K562 (cell line): ENCODE data around the gene FBP1. TPM values are rescaled to one million over a fixed set of nuclear protein-coding genes. Genes with fewer than 3 reads are reported as not detected.

Experiments used
- ARID1B ChIP-seq: fragments of 450-650 bp; IDR thresholded peaks from 2 replicates; pipeline ENCODE4 v1.6.1; 2016; ENCODE audit warnings: antibody characterized with exemption, mild to moderate bottlenecking, inconsistent platforms
- ATF2 ChIP-seq: sonication (generic); formaldehyde crosslinking; IDR thresholded peaks from 2 replicates; pipeline ENCODE4 v1.8.1; 2022; ENCODE audit warnings: missing genetic modification reagents
- CEBPG ChIP-seq, 3 experiments: fragments of 200-800 bp in 1 of 3; sonication (Bioruptor generic) in 1 of 3; sonication (generic) in 1 of 3; formaldehyde crosslinking in 1 of 3; IDR thresholded peaks in 2 of 3; conservative IDR thresholded peaks in 1 of 3; 2 replicates each; pipeline versions ENCODE4 v1.6.1 to v1.8.0; 2016 to 2022; ENCODE audit warnings: missing compliant biosample characterization in 2 of 3, missing genetic modification characterization in 2 of 3, mild to moderate bottlenecking in 1 of 3, missing genetic modification reagents in 1 of 3
- E2F5 ChIP-seq: sonication (generic); formaldehyde crosslinking; IDR thresholded peaks from 2 replicates; pipeline ENCODE4 v1.8.0; 2022; ENCODE audit warnings: mild to moderate bottlenecking, missing genetic modification reagents
- EWSR1 ChIP-seq: fragments of 450-650 bp; IDR thresholded peaks from 2 replicates; pipeline ENCODE4 v1.6.1; 2018; ENCODE audit warnings: borderline replicate concordance, mild to moderate bottlenecking, low read depth, moderate library complexity; ENCODE audit not compliant: partially characterized antibody
- HNRNPUL1 ChIP-seq: fragments of 200-400 bp; formaldehyde crosslinking; IDR thresholded peaks from 2 replicates; pipeline ENCODE4 v1.6.1; 2017; ENCODE audit warnings: low read length
- KAT2B ChIP-seq: IDR thresholded peaks from one replicate; pipeline ENCODE4 v1.6.1; 2012; ENCODE audit warnings: low read depth, mild to moderate bottlenecking, control low read depth, inconsistent platforms, low read length, moderate library complexity
- LEF1 ChIP-seq: fragments of 450-650 bp; IDR thresholded peaks from 2 replicates; pipeline ENCODE4 v1.6.1; 2016; ENCODE audit warnings: mild to moderate bottlenecking
- MEF2A ChIP-seq: IDR thresholded peaks from 2 replicates; pipeline ENCODE4 v1.6.1; 2011; ENCODE audit warnings: low read depth, mild to moderate bottlenecking, low read length, moderate library complexity; ENCODE audit not compliant: control insufficient read depth
- NBN ChIP-seq: fragments of 450-650 bp; IDR thresholded peaks from 2 replicates; pipeline ENCODE4 v1.6.1; 2016; ENCODE audit warnings: low read depth, mild to moderate bottlenecking
- PBX2 ChIP-seq, 2 experiments: IDR thresholded peaks in 1 of 2; conservative IDR thresholded peaks in 1 of 2; 2 replicates each; pipeline ENCODE4 v1.6.1; 2016; ENCODE audit warnings: low read depth in 2 of 2, mild to moderate bottlenecking in 1 of 2, missing compliant biosample characterization in 1 of 2, missing genetic modification characterization in 1 of 2, moderate library complexity in 1 of 2
- PRPF4 ChIP-seq: fragments of 200-400 bp; formaldehyde crosslinking; IDR thresholded peaks from one replicate; pipeline ENCODE4 v1.6.1; 2017; ENCODE audit warnings: low read length, low read depth, mild to moderate bottlenecking; ENCODE audit not compliant: insufficient read depth, poor library complexity, severe bottlenecking
- SMARCB1 ChIP-seq: IDR thresholded peaks from 2 replicates; pipeline ENCODE4 v1.6.1; 2011; ENCODE audit warnings: improper control_type of control experiment, low read depth; ENCODE audit not compliant: insufficient read length
- THRAP3 ChIP-seq: fragments of 450-650 bp; IDR thresholded peaks from 2 replicates; pipeline ENCODE4 v1.6.1; 2016; ENCODE audit warnings: mild to moderate bottlenecking, inconsistent platforms, borderline replicate concordance
- TOE1 ChIP-seq, 2 experiments: fragments of 450-650 bp in 1 of 2; sonication (generic) in 1 of 2; formaldehyde crosslinking in 1 of 2; IDR thresholded peaks; 2 replicates each; pipeline versions ENCODE4 v1.7.1 to v1.8.0; 2016 to 2022; ENCODE audit warnings: borderline replicate concordance in 2 of 2, mild to moderate bottlenecking in 2 of 2, antibody characterized with exemption in 1 of 2, inconsistent platforms in 1 of 2, low read depth in 1 of 2, missing genetic modification reagents in 1 of 2, moderate library complexity in 1 of 2
- ZBTB33 ChIP-seq: sonication (generic); formaldehyde crosslinking; IDR thresholded peaks from 2 replicates; pipeline ENCODE4 v1.8.1; 2023; ENCODE audit warnings: mild to moderate bottlenecking, missing genetic modification reagents
- ZFX ChIP-seq: sonication (generic); formaldehyde crosslinking; IDR thresholded peaks from 2 replicates; pipeline ENCODE4 v1.8.0; 2022; ENCODE audit warnings: mild to moderate bottlenecking, missing genetic modification reagents, moderate library complexity
- ZNF830 ChIP-seq: fragments of 250-450 bp; sonication (Bioruptor Pico); IDR thresholded peaks from 2 replicates; pipeline ENCODE4 v1.5.0; 2021; ENCODE audit warnings: mild to moderate bottlenecking
- polyA plus RNA-seq, 8 experiments: library from polyadenylated mRNA; depleted of rRNA in 4 of 8; stranded (reverse) in 5 of 8; unstranded in 3 of 8; fragments of >200 nt; fragmentation: Nextera tagmentation in 2 of 8; fragmentation: Illumina TruSeq in 1 of 8; extraction: Ambion mirVana in 2 of 8; extraction: Trizol in 1 of 8; gene quantifications; 2 replicates each; pipeline versions ENCODE4 v1.2.1 to v1.2.3, GENCODE V29; 2011 to 2014; ENCODE audit warnings: inconsistent platforms in 1 of 8, missing spikeins in 1 of 8
- total RNA-seq, 7 experiments: library from RNA; depleted of rRNA in 6 of 7; stranded (reverse); fragments of >200 nt in 6 of 7; fragmentation: Illumina TruSeq in 2 of 7; extraction: Trizol in 2 of 7; gene quantifications; 2 replicates each; pipeline versions ENCODE4 v1.2.1 to v1.2.3, GENCODE V29; 2011 to 2021; ENCODE audit warnings: low replicate concordance in 1 of 7

Gene FBP1
- total and polyA plus RNA-seq, 9 of the 15 experiments (the other 6 are each of a cell fraction or from before 2014, with no cell fraction given) = 0.24 TPM; not detected in 8

- TF ChIP-seq ZBTB33 (CRISPR knock-in tag) = no peak
- no peak for TF ChIP-seq PRPF4
- no peak for TF ChIP-seq NBN
- TF ChIP-seq MEF2A = no peak
- no peak for TF ChIP-seq ZNF830 (CRISPR knock-in tag)
- TF ChIP-seq TOE1 (IDR thresholded peaks at IDR 0.05; ENCODE audit: borderline replicate concordance) = no peak
- no peak for TF ChIP-seq TOE1 (CRISPR knock-in tag; IDR thresholded peaks at IDR 0.05; ENCODE audit: borderline replicate concordance, low read depth)
- TF ChIP-seq ZFX (CRISPR knock-in tag) = no peak
- no peak; the same call in 1 of the 2 replicates for TF ChIP-seq CEBPG (CRISPR knock-in tag; IDR thresholded peaks at IDR 0.05)
- peak in 1 of 2 experiments; percentile 71; a peak in 3 of 4 replicates for TF ChIP-seq CEBPG (tag; conservative IDR thresholded peaks at IDR 0.05 in 1 of 2, IDR thresholded peaks at IDR 0.05 in 1 of 2)
- TF ChIP-seq HNRNPUL1 = no peak
- peak; percentile 59; the same call in 1 of the 2 replicates for TF ChIP-seq LEF1
- no peak for TF ChIP-seq KAT2B
- peak; percentile 87 for TF ChIP-seq ARID1B
- TF ChIP-seq EWSR1 = no peak
- no peak for TF ChIP-seq ATF2 (CRISPR knock-in tag)
- TF ChIP-seq PBX2 (CRISPR knock-in tag; IDR thresholded peaks at IDR 0.05; ENCODE audit: low read depth) = no peak
- no peak for TF ChIP-seq PBX2 (tag; conservative IDR thresholded peaks at IDR 0.05; ENCODE audit: low read depth)
- TF ChIP-seq SMARCB1 = no peak
- TF ChIP-seq THRAP3 = no peak
- no peak for TF ChIP-seq E2F5 (CRISPR knock-in tag)
Measured at GRCh38 chr9:94668928-94669729, 29.8 kb upstream of the FBP1 start (continued).
